ENCODE measurements around the gene CEBPA. TPM values are rescaled to one million over a fixed set of nuclear protein-coding genes. Genes with fewer than 3 reads are reported as not detected.

The CEBPA gene
- total and polyA plus RNA-seq, 2 experiments from 2014 or later, result 0.50 to 2.6 TPM

DNA sequence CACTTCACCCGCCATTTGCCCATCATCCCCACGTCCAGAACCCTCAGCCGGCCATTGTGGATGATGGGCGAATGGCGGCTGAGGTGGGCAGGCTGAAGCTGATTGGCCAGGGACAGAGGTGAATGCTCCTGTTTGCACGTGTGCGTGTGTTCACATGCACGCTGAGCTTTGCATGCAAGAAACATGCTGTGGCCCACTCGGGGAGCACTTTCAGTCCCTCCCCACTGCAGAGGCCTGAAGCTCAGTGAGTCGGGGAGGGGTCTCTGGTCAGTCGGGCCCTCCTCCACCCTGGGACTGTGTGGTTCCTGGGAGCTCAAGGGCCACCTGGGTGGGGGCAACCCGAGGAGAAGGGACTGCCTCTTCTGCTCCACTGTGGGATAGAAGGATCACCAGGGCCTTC is 24.9 kb downstream of the CEBPA start:
- Mint-ChIP-seq H3K9me3 (no peaks in the 10 kb centered on the region), H3K4me1 (peaks cover 22% of the 10 kb centered on the region), H3K4me3 (no peak overlapping the region), H3K36me3 (ENCODE audit: low read depth) (no peaks in the 10 kb centered on the region), H3K27me3 (ENCODE audit: insufficient read depth, low read depth, poor library complexity) (peaks cover 7% of the 10 kb centered on the region), H3K27ac (no peak overlapping the region)
- Histone ChIP-seq H3K27me3 (ENCODE audit: insufficient read depth) (no peaks in the 10 kb centered on the region), H3F3A (replicated peaks; ENCODE audit: low read depth) (no peaks in the 10 kb centered on the region), H3K4me3 (no peak overlapping the region), H4K20me1 (replicated peaks; ENCODE audit: insufficient read depth) (no peaks in the 10 kb centered on the region), H3K36me3 (ENCODE audit: insufficient read depth) (no peaks in the 10 kb centered on the region), H3K9me2 (ENCODE audit: insufficient read depth) (no peaks in the 10 kb centered on the region), H2AFZ (no peak overlapping the region), H3K27ac (ENCODE audit: low read depth) (no peak overlapping the region), H3K4me1 (ENCODE audit: insufficient read depth) (no peaks in the 10 kb centered on the region), H3K4me2 (no peak overlapping the region), H3K79me2 (replicated peaks; ENCODE audit: insufficient read depth) (no peaks in the 10 kb centered on the region)
- ATAC-seq, result no peak
- DNase-seq (ENCODE audit: low spot score), result no peak
- no peak for TF ChIP-seq ZNF331 (CRISPR knock-in tag; IDR thresholded peaks at IDR 0.05; ENCODE audit: low read depth)
- no peak for TF ChIP-seq ZNF114 (CRISPR knock-in tag; IDR thresholded peaks at IDR 0.05)
- TF ChIP-seq JUNB (IDR thresholded peaks at IDR 0.05; ENCODE audit: unreplicated experiment), result no peak
- no peak for TF ChIP-seq EZH2phosphoT487 (IDR thresholded peaks at IDR 0.05; ENCODE audit: unreplicated experiment)

DNA sequence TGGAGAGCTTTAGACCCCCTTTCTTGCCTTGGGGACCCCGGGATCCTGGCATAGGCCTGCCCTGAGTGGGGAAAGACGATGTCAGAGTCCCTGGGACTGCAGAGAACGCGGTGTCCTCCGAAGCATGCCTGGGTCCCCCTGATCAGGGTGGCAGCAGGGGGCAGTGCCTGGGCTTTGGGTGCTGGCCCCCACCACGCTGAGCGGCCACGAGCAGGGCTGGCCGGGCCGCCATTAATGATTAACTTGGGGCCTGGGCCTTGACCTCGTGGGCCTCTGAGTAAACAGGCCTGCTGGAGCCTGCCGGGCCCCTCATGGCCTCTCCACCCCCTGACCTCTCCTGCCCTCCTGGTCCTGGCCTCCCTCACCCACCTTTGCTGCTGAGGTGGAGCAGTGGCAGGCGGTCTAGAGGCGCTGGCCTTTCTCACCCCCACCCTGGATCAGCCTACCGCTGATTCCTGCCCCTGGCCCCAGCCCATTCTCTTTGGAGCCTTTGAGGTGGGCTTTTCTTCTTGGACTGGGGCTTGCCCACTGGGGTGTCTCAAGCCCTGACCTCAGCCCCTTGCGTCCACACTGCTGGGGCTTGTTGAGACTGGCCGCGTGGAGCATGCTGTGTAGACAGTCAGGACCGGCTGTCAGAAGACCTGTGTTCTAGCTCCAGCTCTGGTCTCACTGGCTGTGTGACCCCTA is 26.3 kb downstream of the CEBPA start:
- Histone ChIP-seq H3K27me3 (ENCODE audit: insufficient read depth) (no peaks in the 10 kb centered on the region), H4K20me1 (replicated peaks; ENCODE audit: insufficient read depth) (no peaks in the 10 kb centered on the region), H3K4me2 (no peak overlapping the region), H3K27ac (ENCODE audit: low read depth) (no peak overlapping the region), H2AFZ (no peak overlapping the region), H3K4me1 (ENCODE audit: insufficient read depth) (no peaks in the 10 kb centered on the region), H3F3A (replicated peaks; ENCODE audit: low read depth) (no peaks in the 10 kb centered on the region), H3K79me2 (replicated peaks; ENCODE audit: insufficient read depth) (no peaks in the 10 kb centered on the region), H3K36me3 (ENCODE audit: insufficient read depth) (no peaks in the 10 kb centered on the region), H3K9me2 (ENCODE audit: insufficient read depth) (no peaks in the 10 kb centered on the region), H3K4me3 (no peak overlapping the region)
- Mint-ChIP-seq H3K9me3 (no peaks in the 10 kb centered on the region), H3K27ac (no peak overlapping the region), H3K4me3 (no peak overlapping the region), H3K36me3 (ENCODE audit: low read depth) (no peaks in the 10 kb centered on the region), H3K27me3 (ENCODE audit: insufficient read depth, low read depth, poor library complexity) (peaks cover 7% of the 10 kb centered on the region), H3K4me1 (peaks cover 22% of the 10 kb centered on the region)
- ATAC-seq (no peak), DNase-seq (ENCODE audit: low spot score) (no peak)
- TF ChIP-seq JUNB (IDR thresholded peaks at IDR 0.05; ENCODE audit: unreplicated experiment) (no peak), STAT1 (IDR thresholded peaks at IDR 0.05; ENCODE audit: unreplicated experiment) (no peak), ZNF331 (CRISPR knock-in tag; IDR thresholded peaks at IDR 0.05; ENCODE audit: low read depth) (no peak), NANOG (IDR thresholded peaks at IDR 0.05; ENCODE audit: borderline replicate concordance) (no peak), POLR2AphosphoS5 (IDR thresholded peaks at IDR 0.05; ENCODE audit: low read depth) (no peak), ZNF114 (CRISPR knock-in tag; IDR thresholded peaks at IDR 0.05) (no peak), EZH2phosphoT487 (IDR thresholded peaks at IDR 0.05; ENCODE audit: unreplicated experiment) (no peak), CREB1 (CRISPR knock-in tag; IDR thresholded peaks at IDR 0.05; ENCODE audit: low read depth) (no peak)
- TF ChIP-seq, protein P1, sequence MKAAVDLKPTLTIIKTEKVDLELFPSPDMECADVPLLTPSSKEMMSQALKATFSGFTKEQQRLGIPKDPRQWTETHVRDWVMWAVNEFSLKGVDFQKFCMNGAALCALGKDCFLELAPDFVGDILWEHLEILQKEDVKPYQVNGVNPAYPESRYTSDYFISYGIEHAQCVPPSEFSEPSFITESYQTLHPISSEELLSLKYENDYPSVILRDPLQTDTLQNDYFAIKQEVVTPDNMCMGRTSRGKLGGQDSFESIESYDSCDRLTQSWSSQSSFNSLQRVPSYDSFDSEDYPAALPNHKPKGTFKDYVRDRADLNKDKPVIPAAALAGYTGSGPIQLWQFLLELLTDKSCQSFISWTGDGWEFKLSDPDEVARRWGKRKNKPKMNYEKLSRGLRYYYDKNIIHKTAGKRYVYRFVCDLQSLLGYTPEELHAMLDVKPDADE (IDR thresholded peaks at IDR 0.05), result no peak
- TF ChIP-seq, protein P2, sequence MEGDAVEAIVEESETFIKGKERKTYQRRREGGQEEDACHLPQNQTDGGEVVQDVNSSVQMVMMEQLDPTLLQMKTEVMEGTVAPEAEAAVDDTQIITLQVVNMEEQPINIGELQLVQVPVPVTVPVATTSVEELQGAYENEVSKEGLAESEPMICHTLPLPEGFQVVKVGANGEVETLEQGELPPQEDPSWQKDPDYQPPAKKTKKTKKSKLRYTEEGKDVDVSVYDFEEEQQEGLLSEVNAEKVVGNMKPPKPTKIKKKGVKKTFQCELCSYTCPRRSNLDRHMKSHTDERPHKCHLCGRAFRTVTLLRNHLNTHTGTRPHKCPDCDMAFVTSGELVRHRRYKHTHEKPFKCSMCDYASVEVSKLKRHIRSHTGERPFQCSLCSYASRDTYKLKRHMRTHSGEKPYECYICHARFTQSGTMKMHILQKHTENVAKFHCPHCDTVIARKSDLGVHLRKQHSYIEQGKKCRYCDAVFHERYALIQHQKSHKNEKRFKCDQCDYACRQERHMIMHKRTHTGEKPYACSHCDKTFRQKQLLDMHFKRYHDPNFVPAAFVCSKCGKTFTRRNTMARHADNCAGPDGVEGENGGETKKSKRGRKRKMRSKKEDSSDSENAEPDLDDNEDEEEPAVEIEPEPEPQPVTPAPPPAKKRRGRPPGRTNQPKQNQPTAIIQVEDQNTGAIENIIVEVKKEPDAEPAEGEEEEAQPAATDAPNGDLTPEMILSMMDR (conservative IDR thresholded peaks at IDR 0.05; ENCODE audit: low read depth in 2 of 2), result no peak
- TF ChIP-seq, protein P3, sequence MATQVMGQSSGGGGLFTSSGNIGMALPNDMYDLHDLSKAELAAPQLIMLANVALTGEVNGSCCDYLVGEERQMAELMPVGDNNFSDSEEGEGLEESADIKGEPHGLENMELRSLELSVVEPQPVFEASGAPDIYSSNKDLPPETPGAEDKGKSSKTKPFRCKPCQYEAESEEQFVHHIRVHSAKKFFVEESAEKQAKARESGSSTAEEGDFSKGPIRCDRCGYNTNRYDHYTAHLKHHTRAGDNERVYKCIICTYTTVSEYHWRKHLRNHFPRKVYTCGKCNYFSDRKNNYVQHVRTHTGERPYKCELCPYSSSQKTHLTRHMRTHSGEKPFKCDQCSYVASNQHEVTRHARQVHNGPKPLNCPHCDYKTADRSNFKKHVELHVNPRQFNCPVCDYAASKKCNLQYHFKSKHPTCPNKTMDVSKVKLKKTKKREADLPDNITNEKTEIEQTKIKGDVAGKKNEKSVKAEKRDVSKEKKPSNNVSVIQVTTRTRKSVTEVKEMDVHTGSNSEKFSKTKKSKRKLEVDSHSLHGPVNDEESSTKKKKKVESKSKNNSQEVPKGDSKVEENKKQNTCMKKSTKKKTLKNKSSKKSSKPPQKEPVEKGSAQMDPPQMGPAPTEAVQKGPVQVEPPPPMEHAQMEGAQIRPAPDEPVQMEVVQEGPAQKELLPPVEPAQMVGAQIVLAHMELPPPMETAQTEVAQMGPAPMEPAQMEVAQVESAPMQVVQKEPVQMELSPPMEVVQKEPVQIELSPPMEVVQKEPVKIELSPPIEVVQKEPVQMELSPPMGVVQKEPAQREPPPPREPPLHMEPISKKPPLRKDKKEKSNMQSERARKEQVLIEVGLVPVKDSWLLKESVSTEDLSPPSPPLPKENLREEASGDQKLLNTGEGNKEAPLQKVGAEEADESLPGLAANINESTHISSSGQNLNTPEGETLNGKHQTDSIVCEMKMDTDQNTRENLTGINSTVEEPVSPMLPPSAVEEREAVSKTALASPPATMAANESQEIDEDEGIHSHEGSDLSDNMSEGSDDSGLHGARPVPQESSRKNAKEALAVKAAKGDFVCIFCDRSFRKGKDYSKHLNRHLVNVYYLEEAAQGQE (IDR thresholded peaks at IDR 0.05; ENCODE audit: unreplicated experiment), result no peak

Measured in GM23338 (cell line).